Brain pericyte (primary cell): Measurements from ENCODE around the gene GIT2.
"Not testable (repeated sequence)": the region's sequence is repeated elsewhere in the genome, so short reads cannot be mapped to it uniquely, and the experiment has no call there.

Experiments
- DNase-seq: peaks from one replicate; pipeline ENCODE4 v3.0.0-alpha.2; 2012; ENCODE audit warnings: low read depth, low spot score

The GIT2 gene

DNA sequence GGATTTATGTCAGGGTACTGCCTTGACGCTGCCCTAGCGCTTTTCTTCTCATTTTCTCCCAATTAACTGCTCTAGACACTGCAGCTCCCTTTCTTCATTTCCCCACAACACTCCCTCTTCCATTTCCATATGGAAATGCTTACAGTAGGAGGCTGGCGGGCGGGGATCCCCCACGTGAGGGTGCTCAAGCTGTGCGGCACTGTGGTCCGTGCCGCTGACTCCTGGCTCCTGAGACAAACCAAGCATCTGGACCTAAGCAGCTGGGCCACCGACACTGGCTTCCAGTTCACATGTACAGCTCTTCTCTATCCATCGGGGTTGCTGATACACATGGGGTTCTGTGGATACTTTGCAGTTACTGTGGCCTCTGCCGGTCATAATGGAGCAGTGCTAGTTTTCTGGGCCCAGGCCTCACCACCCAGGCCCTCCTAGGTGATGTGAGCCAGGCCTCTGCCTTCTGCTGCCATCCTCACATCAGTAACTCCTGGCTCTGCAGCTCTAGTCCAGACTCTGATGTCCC lies 75.8 kb downstream of the GIT2 start:
- DNase-seq = no peak

DNA sequence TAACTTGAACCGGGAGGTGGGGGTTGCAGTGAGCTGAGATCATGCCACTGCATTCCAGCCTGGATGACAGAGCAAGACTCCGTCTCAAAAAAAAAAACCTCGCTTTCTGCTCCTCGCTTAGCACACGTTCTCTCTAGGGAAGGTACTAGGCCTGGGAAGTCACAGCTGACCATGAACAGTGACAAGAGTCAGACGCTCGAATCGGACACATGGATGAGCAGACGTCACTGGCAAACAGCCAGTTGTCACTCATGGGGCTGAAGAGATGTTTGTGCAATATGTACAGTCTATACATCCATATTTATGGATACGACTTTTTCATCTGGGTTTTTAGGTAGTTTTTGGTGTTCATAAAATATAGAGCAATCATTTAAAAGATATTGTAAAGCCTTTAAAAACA lies 76.7 kb downstream of the GIT2 start:
- DNase-seq = no peak

DNA sequence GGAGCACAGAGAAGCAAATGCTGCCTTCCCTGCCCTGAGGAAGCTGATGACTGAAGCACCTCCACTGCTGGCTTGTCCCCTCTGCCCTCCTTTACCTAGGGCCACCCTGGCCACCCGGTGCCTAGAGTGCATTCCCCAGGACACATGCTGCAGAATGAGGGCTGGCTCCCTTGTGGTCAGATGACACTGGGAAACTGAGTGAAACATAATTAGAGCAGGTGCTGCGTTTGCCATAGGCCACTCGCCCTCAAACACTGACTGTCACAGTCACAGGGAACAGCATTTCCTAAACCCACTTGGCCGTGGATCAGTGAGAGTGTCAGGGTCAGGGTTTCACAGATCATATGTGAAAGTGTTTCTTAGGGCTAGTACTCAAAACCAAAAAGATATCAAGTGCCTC lies 80.1 kb downstream of the GIT2 start:
- no peak for DNase-seq

DNA sequence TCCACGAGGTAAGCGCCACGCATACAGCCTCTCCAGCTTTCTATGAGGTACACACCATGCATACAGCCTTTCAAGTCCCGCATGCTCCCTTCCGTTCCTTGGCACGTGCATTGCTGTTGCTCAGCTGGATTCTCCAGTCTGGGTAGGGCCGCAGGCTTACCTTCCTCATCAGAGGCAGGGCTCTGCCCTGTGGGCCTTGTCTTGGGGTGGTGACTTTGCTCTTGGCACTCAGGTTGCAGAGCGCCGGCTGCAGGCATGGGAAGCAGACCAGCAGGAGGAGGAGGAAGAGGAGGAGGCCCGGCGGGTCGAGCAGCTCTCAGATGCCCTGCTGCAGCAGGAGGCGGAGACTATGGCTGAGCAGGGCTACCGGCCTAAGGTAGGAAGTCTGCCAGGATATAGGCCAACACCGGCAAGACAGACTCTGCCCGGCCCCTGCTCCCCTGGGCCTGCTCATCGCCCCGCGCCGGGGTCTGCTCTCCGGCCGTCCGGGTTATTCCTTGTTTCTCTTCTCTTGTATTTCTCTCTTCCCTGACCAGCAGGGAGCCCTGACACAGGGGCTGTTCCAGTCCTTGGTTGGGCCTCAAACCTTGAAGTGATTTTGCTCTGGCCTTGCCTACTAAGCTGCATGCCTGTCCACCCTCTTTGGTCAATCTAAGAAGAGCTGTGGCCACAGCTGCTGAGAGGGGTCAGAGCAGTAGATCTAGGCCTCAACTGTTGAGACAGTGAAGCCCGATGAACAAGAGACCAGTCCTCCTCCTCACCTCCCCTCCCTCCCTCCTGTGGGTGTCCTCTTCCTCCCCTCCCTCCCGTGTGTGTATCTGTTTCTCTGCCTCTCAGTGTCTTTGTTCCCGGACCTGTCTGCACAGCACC lies 80.8 kb downstream of the GIT2 start:
- DNase-seq = no peak

DNA sequence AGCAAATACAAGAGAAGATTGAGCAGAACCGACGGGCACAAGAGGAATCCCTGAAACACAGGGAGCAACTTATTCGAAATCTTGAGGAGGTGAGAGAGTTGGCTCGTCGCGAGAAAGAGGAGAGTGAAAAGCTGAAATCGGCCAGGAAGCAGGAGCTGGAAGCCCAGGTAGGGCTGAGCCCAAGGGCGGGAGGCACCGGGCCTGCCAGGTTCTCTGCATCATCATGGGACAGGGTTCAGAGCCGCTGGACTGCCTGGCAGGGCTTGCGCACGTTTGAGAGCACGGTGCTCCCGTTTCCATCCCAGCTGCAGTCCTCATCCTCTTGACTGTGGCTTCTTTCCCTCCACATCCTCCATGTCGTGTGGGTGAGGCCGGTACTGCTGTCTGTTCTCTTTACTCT lies 81.7 kb downstream of the GIT2 start:
- DNase-seq = no peak

DNA sequence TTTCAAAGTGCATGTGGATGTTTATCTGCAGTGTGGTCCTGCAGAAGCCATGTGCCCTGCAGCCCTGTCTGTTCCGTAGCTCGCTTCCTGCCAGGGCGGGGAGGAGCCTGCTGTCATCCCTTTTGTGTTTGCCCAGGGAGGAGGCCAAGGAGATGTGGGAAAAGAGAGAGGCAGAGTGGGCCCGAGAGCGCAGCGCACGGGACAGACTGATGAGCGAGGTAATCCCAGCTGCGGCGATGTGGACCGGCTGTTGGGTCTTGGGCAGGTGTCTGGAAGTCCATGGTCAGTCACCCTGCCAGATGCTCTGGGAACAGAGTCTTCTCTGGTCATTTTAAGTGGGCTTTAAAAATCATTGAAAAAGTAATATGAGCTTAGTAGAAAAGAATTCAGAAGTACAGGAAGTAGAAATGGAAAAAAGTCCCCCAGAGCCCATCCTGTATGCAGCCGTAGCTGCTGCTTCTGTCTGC lies 83.3 kb downstream of the GIT2 start:
- no peak for DNase-seq

DNA sequence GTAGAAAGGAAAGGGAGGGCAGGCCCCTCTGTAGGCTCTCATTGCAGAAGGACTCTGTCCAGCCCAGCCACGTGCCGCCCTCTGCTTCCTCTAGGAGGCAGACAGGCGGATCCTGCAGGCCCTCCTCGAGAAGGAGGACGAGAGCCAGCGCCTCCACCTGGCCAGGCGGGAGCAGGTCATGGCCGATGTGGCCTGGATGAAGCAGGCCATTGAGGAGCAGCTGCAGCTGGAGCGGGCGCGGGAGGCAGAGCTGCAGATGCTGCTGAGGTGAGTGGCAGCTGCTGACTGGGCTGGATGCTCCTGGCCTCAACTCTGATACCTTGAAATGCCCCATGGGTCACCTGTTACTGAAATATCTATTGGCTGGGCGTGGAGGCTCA lies 85.2 kb downstream of the GIT2 start:
- DNase-seq = no peak

DNA sequence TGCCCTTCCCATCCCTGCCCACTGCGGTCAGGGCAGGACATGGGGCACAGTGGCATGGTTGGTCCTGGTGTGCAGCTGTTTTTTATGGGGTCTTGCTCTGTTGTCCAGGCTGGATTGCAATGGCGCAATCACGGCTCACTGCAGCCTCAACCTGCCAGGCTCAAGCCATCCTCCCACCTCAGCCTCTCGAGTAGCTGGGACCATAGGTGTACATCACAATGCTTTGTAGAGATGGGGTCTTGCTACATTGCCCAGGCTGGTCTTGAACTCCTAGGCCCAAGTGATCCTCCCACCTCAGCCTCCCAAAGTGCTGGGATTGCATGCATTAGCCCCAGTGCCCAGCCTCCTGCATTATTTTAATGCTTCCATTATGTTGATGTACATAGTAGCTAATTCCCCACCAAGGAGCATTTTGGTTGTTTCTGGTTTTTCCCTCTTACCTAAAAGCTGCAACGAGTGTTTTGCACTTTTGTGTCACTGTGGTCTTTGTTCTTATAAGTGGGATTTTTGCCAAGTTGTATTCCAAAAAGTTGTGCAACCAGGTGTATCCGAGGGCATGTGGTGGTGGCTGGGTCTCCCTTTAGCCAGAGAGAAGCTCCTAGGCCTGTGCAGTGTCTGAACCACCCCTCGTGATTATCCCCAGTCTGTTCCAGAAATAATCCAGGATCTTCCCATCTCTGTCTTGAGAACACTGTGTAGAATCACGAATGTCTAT lies 85.8 kb downstream of the GIT2 start:
- no peak for DNase-seq

DNA sequence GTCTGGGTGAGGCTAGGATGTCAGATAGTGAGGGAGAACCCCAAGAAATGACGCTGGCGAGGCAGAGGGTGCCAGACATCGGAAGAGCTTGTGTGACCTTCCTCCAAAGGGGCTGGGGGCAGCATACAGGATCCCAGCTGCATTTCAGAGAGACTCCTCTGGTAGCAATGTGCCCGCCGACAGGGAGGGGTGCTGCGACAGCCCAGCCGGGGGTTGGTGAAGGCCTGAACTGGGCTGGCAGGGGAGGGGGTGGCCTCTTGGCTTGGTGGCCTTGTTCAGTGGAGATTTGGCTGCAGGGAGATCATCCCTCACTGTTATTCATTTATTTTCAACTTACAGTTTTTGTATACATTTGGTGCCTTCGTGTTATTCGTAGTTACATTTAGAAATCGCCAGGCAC lies 90.9 kb downstream of the GIT2 start:
- DNase-seq = no peak

DNA sequence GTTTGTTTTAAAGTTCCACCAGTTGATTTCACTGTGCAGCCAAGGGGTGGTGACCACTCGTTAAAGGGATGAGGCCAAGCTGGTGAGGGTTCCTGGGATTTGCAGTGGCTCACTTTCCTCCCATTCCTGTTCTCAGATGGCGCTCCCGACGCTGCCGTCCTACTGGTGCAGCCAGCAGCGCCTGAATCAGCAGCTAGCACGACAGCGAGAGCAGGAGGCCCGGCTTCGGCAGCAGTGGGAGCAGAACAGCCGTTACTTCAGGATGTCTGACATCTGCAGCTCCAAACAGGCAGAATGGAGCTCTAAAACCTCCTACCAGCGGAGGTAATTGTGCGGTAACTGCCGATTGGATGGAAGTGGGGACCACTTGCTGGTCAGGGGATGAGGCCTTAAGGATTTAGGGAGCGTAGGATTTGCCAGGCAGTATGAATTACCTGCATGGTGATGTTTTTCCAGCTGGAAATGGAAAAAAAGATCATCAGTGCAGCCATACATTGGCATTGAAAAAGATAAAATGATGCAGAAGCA lies 93.2 kb downstream of the GIT2 start:
- DNase-seq = no peak

DNA sequence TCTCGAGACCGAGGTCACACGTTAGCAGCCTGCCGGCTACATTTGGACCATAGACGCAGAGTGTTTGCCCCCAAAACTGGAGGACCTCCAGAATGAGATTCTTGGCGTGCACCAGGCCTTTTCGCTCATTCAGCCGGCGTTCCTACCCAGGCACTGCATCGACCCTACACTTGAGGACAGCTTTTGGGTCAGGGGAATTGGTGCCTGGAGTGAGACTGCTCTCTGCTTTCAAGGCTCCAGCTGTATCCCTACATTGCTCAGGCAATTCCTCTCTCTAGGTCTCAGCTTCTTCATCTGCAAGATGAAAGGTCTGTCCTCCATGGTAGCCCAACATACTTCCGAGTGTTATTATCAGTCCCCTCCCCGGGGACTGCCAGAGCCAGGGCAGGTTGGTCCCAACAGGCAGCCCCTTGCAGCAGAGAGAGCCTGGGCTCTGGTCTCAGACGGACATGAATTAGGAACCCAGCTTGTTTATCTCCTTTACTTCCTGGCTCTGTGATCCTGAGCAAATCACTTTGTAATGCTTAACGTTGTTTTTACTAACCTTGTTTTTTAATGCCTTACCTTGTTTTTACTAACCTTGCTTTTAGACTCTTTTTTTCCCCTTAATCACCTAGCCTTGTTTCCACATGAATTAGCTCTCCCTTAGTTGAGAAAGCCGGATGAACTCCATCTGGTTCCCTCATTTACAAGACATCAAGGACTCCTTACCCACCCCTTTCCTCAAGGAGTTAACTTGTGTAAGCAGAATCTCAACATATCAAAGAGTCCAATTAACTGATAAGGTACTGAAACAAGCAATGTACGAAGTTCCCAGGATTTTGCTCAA lies 95.2 kb downstream of the GIT2 start:
- no peak for DNase-seq

DNA sequence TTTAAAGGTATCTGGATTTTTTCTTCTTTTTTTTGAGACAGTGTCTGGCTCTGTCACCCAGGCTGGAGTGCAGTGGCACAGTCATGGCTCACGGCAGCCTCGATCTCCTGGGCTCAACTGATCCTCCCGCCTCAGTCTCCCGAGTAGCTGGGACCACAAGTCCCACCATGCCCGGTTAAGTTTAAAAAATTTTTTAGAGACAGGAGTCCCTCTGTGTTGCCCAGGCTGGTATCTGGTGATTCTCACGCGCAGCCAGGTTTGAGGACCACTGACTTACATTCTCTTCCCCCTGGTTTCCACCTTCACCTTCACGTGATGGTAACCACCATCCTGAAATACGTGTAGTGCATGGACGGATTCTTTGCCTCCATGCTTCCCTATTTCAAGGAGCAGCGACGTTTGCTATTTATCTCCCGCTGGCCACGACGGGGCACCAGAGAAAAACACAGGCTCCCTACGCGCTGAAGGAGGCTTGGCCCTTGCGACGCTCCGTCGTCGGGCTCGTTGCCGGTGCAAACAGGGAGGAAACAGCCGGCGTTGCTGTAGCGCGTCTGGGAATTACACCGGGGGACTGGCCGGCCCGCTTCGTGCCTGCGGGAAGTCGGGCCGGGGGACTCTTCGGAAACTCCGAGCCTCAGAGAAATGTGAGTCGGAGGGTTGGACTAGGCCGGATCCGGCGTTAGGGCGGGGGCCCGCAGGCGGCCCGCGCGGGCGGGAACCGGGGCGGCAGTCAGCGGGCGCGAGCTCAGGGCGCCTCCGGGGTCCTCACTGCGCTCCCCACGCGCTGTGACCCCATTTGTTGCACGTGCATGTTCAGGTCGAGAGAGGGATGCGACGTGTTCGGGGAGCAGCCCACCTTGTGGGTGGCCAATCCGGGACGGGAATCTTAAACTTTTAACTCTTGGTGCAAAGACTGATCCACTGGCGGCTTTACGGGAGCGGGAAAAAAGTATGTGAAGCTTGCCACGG lies 96.1 kb downstream of the GIT2 start, which contains the start of gene TCHP:
TCHP (plus strand) TSS at position 492 of the 969 bp plus-strand sequence. CDS start 2,753 bp downstream, outside the sequence.
- peak; percentile 57 for DNase-seq

DNA sequence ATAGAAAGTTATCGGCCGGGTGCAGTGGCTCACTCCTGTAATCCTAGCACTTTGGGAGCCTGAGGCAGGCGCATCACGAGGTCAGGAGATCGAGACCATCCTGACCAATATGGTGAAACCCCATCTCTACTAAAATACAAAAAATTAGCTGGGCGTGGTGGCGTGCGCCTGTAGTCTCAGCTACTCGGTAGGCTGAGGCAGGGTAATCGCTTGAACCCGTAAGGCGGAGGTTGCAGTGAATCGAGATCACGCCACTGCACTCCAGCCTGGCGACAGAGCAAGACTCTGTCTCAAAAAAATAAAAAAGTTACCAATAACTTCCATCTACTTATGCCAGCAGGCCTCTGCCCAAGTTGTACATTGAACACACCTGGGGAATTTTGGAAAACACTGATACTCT lies 96.8 kb downstream of the GIT2 start:
- DNase-seq = not testable (repeated sequence)

DNA sequence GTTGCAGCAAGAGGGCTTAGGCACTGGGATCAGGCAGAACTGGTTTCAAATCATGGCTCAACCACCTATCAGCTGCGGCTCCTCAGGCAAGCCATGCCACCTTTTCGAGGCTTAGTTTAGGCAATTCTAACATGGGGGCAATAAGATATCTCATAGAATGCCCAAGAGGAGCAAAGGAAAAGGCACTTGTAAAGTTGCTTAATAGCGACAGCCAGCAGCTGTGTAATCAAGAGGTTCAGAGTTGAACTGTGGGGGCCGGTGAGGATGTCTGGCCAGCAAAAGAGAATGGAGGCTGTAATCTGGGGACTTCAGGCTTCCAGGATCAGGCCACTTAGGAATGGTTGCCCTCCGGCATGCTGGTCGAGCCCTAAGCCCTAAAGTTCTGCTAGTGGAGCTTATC lies 99.1 kb downstream of the GIT2 start:
- DNase-seq = no peak

DNA sequence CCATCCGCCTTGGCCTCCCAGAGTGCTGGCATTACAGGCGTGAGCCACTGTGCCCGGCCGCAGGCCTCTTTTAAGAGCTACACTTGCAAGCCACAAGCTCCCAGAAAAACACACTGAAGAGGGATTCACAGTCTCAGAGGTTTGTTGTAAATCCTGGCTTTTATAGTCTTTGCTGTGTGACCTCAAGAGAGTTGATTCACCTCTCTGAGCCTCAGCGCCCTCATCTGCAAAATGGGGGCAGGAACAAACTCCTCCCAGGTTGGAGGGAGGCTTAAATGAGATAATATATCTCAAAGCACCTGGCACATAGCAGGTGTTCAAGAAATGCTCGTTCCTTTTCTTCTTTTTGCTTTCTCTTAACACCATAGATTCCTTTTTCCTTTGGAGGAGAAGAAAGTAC lies 100.0 kb downstream of the GIT2 start:
- DNase-seq = no peak

DNA sequence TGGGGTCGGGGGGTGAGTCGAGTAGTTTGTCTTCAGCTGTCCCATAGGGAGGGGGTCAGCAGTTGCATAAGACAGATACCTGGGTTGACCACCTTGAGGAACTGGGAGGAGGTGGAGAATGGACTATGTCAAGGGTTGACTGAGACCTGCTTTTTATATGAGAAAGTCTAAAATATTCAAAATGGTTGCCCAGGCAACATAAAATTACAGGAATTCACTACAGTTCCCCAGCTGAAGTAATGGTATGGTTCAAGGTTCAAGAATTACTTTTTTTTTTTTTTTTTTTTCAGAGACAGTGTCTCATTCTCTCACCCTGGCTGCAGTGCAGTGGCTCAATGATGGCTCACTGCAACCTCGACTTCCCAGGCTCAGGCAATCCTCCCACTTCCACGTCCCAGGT lies 101.2 kb downstream of the GIT2 start:
- no peak for DNase-seq

DNA sequence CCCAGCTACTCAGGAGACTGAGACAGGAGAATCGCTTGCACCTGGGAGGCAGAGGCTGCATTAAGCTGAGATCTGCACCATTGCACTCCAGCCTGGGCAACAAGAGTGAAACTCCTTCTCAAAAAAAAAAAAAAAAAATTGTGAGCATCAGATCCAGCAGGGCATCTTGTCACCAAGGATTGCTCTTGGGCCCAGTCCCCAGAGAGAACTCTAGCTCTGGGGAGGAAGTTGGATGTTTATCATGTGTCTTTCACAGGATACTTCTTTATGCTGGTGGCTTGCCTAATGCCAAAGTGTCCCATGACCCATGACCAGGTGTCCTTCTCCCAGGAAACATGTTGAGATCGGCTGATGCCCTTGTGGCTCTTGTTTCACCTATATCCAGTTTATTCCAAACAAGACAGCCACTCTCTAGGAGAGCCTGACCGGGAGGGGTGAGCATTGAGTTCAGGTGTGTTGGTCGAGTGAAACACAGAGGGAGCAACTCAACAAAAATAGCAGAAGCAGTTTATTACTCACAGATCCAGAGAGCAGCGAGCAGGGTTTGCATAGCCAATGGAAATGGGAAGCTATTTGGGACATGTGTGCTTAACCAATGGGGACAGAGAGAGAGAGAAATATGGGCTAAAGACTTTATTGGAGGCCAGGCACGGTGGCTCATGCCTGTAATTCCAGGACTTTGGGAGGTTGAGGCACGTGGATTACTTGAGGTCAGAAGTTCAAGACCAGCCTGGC lies 102.7 kb downstream of the GIT2 start:
- no peak for DNase-seq

DNA sequence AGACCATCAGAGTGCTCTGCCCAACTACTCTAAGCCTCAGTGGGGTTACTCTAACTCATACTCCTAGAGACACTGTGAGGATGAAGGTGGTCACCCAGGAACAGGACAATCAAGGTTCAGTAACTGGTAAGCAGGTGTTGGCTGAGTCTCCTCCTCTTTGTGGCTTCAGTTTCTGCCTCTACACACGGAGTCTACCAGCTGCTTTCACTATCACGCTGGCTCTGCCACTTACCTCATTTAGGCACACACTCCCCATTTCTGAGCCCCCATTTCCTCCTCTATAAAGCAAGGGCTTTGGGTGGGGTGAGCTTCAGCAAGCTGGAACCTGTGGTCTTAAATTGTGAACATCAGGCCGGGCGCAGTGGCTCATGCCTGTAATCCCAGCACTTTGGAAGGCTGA lies 103.4 kb downstream of the GIT2 start:
- no peak for DNase-seq

DNA sequence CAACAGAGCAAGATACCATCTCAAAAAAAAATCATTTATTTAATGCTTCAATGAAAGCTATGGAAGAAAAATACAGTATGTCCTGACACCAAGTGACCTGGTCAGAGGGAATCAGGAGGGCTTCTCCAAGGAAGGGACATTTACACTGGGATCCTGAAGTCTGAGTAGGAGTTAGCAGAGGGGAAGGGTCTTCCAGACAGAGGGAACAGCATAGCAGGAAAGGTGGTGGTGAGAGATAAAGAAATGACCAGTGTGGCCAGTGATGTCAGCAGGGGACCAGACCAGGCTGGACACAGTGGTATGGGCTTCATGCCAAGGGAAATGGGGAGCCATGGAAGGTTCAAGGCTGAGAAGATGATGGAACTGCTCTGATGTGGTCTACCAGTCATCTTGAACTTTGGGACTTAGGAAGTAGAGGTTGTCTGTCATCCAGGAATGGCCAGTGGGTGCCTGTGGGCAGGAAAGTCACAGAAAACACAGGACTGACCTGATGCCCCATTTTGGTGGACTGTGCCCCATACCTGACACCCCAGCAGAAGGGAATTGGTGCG lies 103.9 kb downstream of the GIT2 start:
- no peak for DNase-seq
